HG03442 (cell line): ENCODE results near the gene SFTPA2.
"Not testable (repeated sequence)": the region's sequence is repeated elsewhere in the genome, so short reads cannot be mapped to it uniquely, and the experiment has no call there.

ENCODE experiments used
- ATAC-seq: cut with Tn5 transposase; IDR thresholded peaks from one replicate; pipeline ENCODE4 v1.9.1; 2021; ENCODE audit warnings: mild to moderate bottlenecking, moderate library complexity; ENCODE audit not compliant: unreplicated experiment

The SFTPA2 gene

DNA sequence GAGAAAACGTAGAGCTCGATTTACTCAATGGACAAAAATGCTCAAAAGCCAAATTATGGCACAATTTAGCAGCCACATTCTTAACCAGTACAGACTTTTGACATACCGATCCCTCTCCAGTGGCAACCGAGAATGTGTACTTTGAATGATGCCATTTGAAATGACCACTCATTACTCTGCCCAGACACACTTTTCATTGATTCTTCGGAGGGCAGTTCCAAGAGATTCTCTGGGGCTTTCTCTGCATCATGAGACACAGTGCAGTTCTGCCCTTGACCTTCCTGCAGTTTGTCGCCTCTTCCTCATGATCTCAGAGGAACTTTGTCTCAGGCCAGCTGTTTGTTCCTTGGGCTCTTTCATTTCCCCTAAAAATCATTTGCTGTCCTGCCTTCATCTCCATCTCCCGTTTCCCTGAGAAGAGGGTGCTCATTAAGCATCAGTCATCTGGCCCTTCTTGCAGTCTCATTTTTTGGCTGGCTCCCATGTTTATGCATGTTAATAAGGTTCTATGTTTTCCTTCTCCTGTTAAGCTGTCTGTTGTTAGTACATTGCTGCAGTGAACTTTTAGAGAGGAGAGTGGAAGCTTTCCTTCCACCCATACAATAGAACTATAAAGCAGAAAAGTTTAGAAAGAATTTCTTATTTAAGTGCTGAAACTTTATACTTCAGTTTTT lies 43.5 kb downstream of the SFTPA2 start:
- ATAC-seq: not testable (repeated sequence)

DNA sequence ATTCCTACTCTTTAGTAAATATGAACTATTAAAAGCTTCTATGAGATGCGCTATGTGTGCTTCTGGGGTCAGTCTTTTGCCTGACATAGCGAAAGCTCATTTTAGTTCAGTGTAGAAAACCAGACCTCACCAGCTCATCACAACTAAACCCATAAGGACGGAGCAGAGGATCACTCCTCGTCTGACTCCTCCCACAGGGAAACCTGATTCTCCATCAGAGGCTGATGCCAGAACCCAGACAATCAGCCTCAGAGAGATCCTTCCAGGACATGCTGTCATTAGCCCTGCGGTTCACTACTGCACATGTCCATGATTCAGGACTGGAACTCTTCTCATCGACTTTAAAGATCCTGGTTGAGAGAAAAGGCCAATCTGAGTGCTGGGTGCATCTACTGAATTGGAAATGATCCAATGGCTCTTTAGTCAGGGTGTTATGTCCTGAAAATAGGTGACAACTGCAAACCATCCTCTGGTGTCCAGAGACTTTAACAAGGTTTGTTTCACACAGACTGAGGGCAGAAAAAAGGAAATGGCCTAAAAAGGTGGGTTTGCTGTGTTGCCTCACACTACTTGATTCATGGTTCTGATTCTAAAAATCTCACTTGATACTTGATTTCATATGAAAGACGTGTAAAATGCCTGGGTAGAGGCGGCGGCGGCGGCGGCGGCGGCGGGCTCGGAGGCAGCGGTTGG lies 48.2 kb downstream of the SFTPA2 start, which contains the start of gene EIF5AL1:
TSS of gene EIF5AL1 (plus strand) at position 643 of the 693 bp plus-strand sequence. CDS start 117 bp downstream, outside the sequence.
- not testable (repeated sequence) for ATAC-seq

DNA sequence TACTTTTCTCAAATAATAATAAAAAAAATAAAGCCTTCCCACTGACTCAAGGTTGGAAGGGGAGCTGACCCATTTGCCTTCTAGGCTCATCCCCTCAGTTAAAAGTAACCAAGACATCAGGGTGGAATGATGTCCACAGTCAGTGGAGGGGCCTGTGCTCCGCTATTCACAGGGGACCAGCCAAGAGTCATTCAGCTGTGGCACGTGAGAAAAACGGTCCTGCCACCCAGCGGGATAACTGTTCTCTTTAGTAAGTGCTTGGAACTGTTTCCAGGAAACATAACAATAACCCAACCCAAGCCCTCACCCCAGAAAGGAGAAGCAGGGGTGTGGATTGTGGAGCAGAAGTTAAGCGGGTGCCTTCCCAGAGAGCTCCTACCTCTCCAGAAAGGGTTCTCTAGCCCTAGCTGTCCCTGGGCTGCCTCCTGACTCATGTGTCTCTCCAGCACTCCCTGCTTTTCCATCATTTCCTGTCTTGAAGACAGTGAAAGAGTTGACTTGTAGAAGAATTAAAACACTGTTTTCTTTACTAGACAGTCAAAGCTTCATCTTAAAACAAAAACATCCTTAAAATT lies 50.2 kb downstream of the SFTPA2 start:
- ATAC-seq: not testable (repeated sequence)

DNA sequence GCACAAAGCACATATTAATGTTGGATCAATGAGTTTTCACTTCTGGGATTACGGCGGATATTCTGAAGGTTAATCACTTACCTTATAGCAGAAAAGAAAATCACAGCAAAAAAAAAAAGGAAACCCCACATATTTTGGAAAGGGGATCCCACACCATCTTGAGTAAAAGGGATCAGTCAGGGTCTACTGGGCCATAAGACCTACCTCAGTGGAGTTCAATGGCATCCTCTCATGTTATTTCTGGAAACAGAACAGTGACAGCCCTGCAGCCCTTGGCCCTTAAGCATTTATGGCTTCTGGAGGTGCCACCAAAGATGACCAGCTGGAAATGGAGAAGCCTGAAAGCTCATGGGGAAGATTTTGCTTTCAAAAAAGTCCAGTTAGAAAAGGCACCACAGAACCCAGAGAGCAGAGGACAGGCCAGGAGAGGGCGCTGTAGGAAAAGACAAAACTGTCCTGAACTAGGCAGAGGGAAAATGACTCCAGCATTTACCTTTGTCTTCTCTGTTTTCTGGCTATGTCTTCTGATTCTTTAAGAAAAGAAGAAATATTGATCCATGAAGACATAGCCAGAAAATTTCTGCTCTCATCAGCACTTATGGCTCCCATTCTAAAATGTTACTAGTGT lies 50.8 kb downstream of the SFTPA2 start:
- ATAC-seq: not testable (repeated sequence)

DNA sequence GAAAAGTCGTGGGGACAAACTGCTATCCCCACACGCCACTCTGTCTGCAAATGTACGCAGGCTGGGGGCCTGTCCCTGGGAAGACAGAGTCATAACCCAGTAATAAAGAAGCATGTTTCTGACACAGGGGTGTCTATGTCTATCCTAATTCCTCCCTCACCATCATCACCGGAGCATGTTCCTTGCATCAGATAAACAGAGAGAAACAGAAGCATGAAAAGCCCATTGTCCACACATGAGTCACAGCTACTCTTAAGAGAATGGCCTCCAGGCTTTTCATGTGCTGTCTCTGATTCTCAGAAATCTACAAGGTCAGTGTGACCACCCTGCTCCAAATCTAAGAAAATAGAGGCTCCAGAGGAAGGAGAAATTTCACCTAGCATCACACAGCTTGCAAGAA lies 52.0 kb downstream of the SFTPA2 start:
- not testable (repeated sequence) for ATAC-seq

DNA sequence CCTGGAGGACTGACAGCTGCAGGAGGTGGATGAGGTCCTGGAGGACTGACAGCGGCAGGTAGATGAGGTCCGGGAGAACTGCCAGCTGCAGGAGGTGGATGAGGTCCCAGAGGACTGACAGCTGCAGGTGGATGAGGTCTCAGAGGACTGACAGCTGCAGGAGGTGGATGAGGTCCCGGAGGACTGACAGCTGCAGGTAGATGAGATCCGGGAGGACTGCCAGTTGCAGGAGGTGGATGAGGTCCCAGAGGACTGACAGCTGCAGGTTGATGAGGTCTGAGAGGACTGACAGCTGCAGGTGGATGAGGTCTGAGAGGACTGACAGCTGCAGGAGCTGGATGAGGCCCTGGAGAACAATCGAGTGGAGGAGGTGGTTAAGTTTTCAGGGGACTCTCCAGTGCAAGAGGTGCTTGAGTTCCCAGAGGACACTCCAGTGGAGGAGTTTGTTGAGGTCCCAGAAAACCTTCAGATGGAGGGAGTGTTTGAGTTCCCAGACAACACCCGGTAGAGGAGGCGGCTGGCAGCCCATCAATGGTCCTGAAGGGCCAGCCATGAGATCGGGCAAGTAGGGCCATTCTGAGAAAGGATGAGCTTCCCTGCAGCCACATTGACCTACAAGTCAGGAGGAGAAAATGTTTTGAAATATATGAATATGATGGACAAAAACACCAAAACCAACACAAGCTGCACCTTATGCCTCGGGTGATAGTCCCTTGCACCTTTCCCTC lies 52.6 kb downstream of the SFTPA2 start:
- no peak for ATAC-seq
